Breast epithelium (tissue), 3 donors: Measurements from ENCODE around the gene GPR78.

Experiments used
- POLR2AphosphoS5 ChIP-seq, 3 donors: sonication (generic); formaldehyde crosslinking; IDR thresholded peaks; one replicate each; pipeline ENCODE4 v1.6.1; 2017; ENCODE audit warnings: antibody characterized with exemption in 3 of 3
- TF ChIP-seq, protein P1 (sequence below), 3 donors: fragments of 450-650 bp; IDR thresholded peaks; one replicate each; pipeline ENCODE4 v1.5.1; 2016 to 2017; ENCODE audit warnings: antibody characterized with exemption in 3 of 3, mild to moderate bottlenecking in 3 of 3, moderate library complexity in 3 of 3

DNA sequence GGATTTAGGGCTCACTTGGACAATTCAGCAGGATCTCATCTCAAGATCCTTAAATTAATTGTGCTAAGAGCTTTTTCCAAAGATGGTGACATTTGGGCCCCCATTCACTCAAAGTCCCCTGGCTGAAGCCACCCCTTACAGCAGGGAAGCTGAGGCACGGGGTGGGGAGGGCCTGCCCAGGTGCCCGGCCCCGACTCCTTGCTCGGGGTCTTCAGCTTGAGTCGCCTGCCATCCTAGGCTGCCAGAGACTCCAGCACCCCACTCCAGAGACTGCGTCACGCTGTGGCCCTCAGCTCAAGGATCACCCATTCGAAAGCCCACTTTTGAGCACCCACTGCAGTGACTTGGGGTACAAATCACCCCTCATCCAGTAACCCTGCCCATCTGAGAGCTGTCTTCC lies 39.2 kb upstream of the GPR78 start:
- TF ChIP-seq, protein P1, sequence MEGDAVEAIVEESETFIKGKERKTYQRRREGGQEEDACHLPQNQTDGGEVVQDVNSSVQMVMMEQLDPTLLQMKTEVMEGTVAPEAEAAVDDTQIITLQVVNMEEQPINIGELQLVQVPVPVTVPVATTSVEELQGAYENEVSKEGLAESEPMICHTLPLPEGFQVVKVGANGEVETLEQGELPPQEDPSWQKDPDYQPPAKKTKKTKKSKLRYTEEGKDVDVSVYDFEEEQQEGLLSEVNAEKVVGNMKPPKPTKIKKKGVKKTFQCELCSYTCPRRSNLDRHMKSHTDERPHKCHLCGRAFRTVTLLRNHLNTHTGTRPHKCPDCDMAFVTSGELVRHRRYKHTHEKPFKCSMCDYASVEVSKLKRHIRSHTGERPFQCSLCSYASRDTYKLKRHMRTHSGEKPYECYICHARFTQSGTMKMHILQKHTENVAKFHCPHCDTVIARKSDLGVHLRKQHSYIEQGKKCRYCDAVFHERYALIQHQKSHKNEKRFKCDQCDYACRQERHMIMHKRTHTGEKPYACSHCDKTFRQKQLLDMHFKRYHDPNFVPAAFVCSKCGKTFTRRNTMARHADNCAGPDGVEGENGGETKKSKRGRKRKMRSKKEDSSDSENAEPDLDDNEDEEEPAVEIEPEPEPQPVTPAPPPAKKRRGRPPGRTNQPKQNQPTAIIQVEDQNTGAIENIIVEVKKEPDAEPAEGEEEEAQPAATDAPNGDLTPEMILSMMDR (IDR thresholded peaks at IDR 0.05): no peak
- no peak for TF ChIP-seq POLR2AphosphoS5 (IDR thresholded peaks at IDR 0.05)
